Measurements from ENCODE around the gene KAZN.

The KAZN gene

DNA sequence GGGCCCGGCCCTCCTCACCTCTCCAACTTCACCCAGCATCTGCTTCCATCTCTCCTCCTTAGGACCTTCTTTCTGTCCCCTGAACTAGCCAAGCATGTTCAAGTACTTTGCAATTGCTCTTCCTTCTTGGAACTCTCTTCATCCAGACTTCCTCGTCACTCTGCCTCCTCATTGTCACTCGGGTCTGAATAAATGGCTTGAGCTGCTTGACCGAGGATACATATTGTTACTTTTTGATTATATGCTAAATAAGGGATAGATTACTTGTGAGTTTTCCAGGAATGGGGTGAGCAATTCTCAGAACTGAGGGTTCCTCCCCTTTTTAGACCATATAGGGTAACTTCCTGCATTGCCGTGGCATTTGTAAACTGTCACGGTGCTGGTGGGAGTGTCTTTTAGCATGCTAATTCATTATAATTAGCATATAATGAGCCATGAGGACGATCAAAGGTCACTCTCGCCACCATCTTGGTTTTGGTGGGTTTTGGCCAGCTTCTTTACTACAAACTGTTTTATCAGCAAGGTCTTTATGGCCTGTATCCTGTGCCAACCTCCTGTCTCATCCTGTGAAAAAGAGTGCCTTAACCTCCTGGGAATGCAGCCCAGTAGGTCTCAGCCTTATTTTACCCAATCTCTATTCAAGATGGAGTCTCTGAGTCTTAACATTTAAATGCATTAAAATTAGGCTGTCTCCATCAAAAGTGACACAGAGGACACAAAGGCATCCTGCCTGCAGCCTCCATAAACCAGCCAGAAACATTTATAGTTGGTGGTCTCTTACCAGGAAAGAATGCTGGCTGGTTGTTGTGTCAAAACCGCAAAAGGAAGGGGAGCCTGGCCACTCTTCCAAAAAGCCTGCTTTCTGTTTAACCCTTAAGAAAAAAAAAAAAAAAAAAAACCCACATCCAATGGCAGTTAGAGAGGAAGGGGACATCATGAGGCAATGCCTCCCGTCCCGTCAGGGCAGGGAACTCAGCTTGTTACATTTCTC, 179.3 kb downstream of the KAZN start:
- DNase-seq, result no peak

GRCh38 chr1:14778541-14778897, 180.0 kb downstream of the KAZN start:
- DNase-seq, result no peak

DNA sequence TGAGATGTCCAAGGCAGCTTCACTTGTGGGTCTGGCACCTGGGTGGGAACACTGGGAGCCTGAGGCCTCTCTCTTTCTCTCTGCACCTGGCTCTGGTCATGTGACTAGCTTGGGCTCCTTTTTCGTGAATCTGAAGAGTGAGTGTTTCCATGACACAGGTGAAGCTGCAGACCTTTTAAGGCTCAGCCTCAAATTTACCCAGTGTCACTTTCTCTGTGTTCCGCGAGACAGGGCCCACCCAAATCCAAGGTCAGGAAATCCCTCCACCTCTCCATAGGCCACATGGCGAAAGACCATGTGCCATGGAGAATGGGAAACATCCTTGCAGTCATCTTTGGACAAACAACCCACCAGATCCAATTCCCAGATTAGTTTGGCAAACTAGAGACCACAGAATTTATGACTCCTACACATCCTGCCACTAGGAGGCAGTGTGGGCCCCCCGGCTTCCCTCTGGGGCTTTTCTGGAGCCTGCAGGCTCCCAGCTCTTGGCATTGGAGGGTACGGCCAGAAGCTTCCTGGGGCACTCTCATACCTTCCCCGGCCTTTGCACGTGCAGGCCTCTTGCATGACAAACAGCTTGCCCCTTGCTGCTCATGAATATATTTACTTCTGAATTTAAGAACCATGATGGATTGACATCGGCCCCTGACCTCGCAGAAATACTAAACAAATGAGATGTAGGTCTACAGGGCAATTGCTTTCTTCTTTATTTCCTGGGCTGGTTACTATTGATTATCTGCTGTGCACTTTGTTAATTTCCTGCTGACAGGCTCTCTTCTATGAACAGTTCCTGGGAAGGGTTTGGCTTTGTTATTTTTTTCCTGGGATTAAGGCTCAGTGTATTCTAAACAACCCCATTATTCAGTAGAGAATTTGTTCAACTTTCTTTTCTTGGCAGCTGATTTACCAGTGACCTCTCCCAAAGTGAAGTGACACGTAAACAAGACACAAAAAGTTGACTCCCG, 180.7 kb downstream of the KAZN start:
- no peak for DNase-seq

DNA sequence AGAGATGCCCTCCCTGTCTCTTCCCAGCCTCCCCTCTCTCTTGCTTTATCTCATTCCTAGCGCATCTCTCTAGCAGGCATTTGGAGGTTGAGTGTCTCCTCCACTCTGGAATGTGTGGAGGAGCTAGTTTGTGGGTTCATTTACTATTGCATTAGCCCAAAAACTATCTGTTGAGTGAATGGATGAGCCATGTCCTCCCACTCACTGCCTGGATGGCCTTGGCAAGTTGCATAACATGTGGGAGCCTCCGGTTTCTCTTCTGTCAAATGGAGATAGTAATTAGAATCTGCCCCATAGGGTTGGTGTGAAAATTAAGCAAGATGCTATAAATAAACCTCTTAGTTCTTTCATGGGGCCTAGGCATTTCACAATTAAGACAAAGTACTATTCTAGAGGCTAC, 181.8 kb downstream of the KAZN start:
- DNase-seq, result no peak

- DNase-seq, result no peak
Observed at GRCh38 chr1:14781811-14782210, 183.3 kb downstream of the KAZN start.

GRCh38 chr1:14782741-14783591, 184.5 kb downstream of the KAZN start:
- no peak for DNase-seq

- no peak for DNase-seq
Observed at GRCh38 chr1:14783592-14783886, 185.1 kb downstream of the KAZN start.

- DNase-seq, result no peak
Observed at GRCh38 chr1:14784790-14785773, 186.6 kb downstream of the KAZN start.

DNA sequence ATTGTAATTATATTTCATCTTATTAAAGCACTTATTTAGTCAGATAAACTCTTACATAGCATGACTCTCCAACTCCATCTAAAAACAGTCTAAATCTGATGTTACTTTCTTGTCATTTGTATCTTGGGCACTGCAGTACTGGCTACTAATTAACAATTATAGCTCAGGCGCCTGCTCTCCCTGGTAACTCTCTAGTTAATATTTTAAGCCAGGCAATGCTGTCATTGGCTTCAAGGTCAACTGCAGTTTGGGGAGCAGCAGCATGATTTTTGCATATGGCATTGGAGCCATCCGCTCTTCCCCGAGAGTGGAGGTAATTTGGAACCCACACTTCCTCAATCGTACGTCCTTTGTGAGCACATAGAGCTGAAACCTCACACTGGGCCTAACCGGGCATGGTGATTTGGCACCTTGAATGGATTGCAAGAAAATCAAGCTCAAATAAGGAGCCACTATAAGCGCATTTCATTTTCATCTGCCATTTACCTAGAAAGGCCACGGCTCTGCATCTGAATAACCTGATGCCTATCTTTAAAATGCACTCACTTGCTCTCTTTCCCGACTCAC, 187.7 kb downstream of the KAZN start:
- DNase-seq, result no peak

- DNase-seq, result no peak
Observed at GRCh38 chr1:14786681-14787080, 188.2 kb downstream of the KAZN start.

- DNase-seq, result no peak
Observed at GRCh38 chr1:14787604-14788003, 189.1 kb downstream of the KAZN start.

DNA sequence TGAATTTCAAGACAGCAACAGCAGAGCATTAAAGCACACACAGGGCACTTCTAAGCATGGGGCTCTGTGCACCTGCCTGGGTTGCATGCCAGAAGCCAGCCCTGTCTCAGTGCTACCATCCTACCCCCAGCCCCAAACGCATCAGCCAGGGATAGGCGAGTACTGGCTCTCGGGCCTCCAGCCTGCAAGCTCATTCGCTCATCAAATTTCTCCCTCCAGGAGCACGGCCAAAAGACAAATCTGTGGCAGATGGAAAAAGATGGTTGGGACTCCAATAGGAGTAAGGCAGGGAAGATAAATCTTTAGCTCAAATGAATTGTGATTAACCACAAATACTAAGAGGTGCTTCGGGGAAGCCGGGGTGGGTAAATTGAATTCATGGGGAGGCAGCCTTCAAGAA, 189.6 kb downstream of the KAZN start:
- DNase-seq, result no peak

GRCh38 chr1:14790982-14791381, 192.5 kb downstream of the KAZN start:
- no peak for DNase-seq

DNA sequence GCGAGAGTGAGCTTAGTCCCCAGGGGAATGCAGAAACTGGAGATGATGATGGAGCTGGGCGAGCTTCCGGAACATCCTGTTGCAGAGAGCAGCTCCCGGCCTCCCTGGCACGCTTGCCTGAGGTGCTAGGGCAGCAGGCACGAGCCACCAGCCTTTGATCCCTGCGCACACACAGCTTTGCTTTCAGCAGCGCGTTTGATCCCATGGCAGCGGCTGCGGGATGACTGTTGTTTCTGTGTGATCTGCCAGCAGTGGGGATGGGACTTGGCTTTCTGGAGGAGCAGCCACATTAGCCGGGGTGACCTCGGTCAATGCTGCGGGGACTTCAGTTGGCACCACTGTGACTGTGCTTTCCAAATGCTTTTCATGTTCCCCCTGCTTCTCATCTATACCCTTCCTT, 193.2 kb downstream of the KAZN start:
- no peak for DNase-seq

GRCh38 chr1:14794136-14794768, 195.8 kb downstream of the KAZN start:
- no peak for DNase-seq

DNA sequence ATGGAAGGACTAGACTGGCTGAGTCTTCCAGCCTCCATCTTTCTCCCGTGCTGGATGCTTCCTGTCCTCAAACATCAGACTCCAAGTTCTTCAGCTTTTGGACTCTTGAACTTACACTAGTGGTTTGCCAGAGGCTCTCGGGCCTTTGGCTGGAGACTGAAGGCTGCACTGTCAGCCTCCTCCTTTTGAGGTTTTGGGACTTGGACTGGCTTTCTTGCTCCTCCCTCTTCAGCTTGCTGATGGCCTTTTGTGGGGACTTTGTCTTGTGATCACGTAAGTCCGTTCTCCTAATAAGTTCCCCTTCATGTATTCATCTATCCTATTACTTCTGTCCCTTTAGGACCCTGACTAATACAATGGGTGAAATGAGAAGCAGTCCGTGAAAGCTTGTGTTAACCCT, 196.4 kb downstream of the KAZN start:
- no peak for DNase-seq

- no peak for DNase-seq
Observed at GRCh38 chr1:14795589-14795988, 197.1 kb downstream of the KAZN start.

DNA sequence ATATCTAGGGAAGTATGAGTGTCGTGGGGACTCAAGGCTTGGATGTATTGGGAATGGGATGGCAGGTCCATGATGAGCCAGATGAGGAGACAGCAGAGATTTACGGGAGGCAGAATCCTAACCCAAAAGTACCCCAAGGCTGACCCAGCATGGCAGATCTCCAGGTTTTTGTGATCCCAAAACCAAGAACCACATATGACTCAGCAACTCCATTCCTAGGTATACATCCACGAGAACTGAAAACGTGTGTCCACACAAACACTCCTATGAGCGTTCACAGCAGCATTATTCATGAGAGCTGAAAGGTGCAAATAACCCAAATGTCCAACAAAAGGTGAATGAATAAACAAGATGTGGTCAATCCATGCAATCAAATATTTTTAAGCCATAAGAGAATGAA, 201.5 kb downstream of the KAZN start:
- DNase-seq, result no peak

- no peak for DNase-seq
Observed at GRCh38 chr1:14800500-14801076, 202.1 kb downstream of the KAZN start.

DNA sequence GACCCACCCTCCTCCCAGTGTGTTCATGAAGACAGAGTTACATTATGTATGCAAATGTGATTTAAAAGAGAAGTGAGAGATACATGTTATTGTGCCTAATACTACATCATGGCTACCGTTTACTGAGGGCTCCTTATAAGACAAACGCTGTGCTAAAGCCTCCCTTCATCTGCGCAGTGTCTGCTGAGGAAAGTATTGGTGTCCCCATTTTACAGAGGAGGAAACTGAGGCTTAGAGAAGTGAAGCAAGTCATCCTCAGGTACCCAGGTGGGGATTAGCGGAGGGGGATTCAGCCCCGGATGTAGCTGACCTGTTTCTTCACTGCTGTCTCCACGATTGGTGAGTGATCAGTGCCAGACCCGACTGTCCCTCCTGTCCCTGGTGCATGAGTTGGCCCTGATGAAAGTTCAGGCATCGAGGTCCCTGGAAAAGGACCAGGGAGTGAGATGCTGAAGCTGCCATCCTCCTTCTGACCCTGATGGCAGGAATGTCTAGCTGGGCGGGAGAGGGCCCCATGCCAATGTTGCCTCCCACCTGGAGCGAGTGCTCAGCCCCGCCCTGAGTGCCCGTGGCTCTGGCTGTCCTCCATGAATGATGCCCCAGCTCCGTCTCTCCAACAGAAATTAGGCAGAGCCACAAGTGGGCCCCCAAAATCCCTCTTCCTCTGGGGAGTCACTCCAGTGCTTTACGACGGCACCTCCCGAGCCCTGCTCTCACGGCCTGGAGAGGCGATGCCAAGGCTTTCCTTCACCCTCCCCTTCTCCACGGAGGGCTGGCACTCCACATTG, 204.7 kb downstream of the KAZN start:
- peak; percentile 18 for DNase-seq

Data from NCI-H526 treated with DMSO at 0.1 percent for 48 hours (cell line).